ENCODE results near the gene KRTAP1-1.

- TF ChIP-seq POLR2A (IDR thresholded peaks at IDR 0.05; ENCODE audit: low read depth, low read length) = no peak
- TF ChIP-seq TAF1 (IDR thresholded peaks at IDR 0.05; ENCODE audit: borderline replicate concordance, low read depth, low read length) = no peak
- TF ChIP-seq POLR2AphosphoS5 (IDR thresholded peaks at IDR 0.05; ENCODE audit: low read depth, low read length) = no peak
Observed at GRCh38 chr17:41061964-41062363, 20.7 kb upstream of the KRTAP1-1 start.

Data from GM12892 (cell line).